GM12873 (cell line): ENCODE data around the gene ZBTB47.

Experiments used
- TF ChIP-seq, protein P1 (sequence below): IDR thresholded peaks from 2 replicates; pipeline ENCODE4 v1.5.1; 2012; ENCODE audit warnings: low read depth, mild to moderate bottlenecking, moderate library complexity, low read length, control low read depth; ENCODE audit not compliant: insufficient read depth; ENCODE audit errors: missing control alignments

The ZBTB47 gene

DNA sequence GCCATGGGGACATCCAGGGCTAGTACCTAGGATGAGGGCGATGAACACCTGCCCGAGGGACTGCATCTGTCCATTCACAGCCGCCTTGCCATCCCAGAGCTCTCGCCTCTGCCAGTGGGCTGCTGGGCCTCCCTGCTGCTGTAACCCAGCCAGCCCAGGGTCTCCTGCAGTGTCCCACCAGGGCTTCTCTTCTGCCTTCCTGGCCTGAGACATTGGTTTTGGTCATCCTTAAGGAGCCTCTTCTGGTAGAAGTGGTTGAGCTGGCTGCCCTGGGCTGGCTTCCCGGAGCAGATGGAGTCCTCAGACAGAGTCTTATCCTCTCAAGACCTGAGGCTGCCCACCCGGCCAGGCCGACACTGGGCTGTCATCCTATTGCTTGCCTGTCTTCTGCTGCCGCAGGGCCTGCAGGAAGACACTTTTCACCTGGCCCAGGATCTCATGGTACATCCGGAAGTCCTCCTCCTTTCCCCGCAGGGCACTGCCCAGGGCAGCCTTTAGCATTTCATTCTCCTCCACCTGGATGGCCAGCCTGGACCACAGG is 55.2 kb downstream of the ZBTB47 start:
- TF ChIP-seq, protein P1, sequence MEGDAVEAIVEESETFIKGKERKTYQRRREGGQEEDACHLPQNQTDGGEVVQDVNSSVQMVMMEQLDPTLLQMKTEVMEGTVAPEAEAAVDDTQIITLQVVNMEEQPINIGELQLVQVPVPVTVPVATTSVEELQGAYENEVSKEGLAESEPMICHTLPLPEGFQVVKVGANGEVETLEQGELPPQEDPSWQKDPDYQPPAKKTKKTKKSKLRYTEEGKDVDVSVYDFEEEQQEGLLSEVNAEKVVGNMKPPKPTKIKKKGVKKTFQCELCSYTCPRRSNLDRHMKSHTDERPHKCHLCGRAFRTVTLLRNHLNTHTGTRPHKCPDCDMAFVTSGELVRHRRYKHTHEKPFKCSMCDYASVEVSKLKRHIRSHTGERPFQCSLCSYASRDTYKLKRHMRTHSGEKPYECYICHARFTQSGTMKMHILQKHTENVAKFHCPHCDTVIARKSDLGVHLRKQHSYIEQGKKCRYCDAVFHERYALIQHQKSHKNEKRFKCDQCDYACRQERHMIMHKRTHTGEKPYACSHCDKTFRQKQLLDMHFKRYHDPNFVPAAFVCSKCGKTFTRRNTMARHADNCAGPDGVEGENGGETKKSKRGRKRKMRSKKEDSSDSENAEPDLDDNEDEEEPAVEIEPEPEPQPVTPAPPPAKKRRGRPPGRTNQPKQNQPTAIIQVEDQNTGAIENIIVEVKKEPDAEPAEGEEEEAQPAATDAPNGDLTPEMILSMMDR = no peak

DNA sequence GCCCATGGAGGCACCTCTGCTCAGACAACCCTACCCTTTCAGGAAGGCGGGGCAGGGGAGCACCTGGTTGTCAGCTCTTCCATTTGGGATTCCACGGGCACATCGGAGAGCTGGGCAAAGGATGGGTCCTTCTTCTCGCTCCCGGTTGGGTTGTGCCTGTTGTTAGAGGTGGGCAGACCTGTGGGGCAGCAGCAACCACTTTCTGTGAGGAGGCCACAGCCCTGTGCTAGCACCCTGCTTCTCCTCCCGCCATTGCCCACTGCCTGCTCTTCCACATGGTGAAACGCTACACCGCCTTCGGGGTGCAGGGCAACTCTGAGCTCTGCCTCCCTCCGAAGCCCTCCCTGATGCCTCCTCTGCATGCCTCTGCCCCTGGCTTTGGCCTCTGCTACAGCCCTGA is 56.1 kb downstream of the ZBTB47 start:
- TF ChIP-seq, protein P1 = no peak

DNA sequence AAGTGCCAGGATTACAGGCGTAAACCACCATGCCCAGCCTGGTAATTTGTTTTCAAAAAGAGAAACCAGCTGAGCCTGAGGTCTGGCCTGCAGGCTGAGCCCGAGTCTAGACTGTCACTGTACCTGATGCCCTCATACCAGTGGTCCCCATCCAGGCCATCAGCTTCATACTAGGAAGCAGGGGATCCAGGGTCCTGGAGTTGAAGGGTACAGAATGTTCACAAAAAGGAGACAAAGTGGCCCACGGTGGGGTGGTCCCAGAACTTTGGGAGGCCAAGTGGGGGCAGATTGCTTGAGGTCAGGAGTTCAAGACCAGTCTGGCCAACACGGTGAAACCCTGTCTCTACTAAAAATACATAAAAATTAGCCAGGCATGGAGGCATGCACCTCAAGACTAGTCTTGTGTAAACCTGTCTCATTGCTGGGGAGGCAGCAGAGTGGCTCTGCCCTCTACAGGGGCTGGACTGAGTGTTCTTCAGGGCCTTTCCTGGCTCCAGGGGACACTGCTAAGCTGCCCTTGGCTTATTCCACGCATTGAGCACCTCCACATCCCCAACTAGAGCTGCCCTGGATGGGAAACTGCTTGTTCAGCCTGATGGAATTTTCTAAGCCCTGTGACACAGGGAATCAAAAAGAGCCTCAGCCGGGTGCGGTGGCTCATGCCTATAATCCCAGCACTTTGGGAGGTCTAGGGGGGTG is 57.0 kb downstream of the ZBTB47 start:
- TF ChIP-seq, protein P1 = no peak

DNA sequence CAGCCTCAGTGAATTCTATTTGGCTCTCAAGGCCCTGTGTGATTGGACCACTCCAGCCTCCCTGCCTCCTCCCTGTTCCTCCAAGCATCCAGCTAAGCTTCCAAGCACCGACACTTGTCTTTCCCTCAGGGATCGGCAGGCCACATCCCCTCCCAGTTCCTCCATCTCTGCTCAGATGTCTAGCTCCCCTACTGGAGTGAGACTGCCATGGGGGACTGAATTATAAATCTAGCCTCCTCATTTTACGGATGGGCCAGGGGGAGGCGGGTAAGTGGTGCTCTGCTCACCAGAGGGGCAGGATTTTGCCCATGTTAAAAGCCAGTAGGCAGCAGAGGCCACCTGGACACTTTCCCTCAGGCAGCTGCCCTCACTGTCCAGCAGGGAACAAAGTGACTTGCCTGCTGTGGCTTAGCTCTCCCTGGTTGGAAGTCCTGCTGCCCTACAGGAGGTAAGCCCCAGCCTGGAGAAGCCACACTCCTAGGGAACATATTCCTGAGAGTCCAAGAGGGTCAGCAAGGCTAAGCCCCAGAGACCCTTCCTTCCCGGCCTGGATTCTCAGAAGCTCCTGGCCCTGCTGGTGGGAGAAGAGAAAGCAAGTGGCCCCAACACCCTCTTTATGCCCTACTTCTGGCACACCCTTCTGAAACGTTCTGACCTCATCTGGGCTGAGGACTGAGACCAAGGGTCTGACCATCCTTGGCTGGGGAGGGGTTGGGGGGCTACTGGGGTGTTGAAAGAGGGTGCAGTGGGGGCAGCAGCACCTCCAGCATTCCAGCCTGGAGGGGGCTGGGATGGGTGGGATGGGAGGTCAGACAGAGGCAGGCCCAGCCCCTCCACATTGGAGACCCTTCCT is 58.2 kb downstream of the ZBTB47 start:
- TF ChIP-seq, protein P1 = no peak

DNA sequence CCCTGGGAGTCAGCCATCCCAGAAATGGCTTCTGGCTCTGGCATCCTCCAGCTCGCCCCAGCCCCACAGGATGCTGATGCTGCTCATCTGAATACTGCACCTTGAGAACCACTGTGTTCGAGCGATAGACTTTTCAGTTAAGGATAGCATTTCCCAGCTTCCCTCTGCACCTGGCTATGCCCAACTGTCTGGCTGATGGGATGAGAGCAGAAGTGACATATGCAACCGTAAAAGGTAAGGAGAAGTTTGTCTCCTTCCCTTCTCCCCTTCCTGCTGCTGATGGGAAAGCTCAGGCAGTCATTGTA is 58.8 kb downstream of the ZBTB47 start:
- TF ChIP-seq, protein P1 = no peak

DNA sequence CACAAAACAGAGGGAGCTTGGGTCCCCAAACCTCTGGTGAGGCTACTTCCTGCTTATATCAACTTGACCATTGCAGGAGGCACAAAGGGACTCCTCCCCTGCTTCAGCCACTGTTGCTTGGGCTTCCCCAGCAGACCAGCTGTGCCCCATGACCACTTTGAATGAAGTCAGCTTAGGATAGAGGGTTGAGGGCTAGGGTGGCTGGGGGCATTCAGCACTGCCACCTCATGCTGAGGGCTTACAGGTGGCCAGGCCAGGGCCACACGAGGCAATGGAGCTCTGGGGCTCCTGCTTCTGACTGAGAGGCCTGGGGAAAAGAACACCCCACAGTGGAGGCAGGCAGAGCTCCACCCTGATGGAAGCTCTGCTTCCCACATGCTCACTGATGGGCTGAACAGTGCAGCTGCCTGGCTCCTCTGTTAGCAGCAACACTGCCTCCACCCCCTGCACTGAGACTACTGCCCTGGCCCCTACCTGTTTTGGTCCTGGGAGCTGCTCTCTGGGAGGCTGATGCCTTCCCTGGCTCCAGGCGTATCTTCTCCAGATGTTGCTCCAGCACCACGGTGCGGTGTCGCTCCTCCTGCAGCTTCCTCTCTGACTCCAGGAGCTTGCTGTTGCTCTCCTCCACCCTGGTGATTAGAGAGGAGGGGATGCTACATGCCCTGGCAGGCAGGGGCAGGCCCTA is 59.3 kb downstream of the ZBTB47 start:
- TF ChIP-seq, protein P1 = no peak

DNA sequence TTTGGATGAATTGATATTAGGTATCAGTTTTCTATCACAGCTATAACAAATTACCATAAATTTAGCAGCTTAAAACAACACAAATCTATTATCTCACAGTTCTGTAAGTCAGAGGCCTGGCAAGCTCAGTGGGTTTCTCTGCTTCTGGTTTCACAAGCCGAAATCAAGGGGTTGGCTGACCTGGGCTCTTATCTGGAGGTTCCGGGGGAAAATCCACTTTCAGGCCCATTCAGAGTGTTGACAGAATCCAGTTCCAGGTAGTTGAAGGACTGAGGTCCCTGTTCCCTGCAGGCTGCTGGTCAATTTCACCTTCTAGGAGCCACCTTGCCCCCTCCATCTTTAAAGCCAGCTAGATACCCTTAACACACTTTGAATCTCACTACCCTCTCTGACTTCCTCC is 60.2 kb downstream of the ZBTB47 start:
- TF ChIP-seq, protein P1 = no peak
